Measurements from ENCODE around the gene PADI4. TPM values are rescaled to one million over a fixed set of nuclear protein-coding genes. Genes with fewer than 3 reads are reported as not detected.

Gene PADI4
- total and polyA plus RNA-seq, 2 of the 8 experiments (the other 6 are each of a cell fraction or from before 2014, with no cell fraction given) = 0.29 TPM; not detected in 1

- no peak for TF ChIP-seq CHD7 (IDR thresholded peaks at IDR 0.05; ENCODE audit: insufficient replicate concordance, low read length)
- TF ChIP-seq RXRA (IDR thresholded peaks at IDR 0.05; ENCODE audit: insufficient read depth, low read depth, low read length) = no peak
- no peak for TF ChIP-seq SRF (IDR thresholded peaks at IDR 0.05; ENCODE audit: low read depth, low read length)
- no peak for TF ChIP-seq POLR2AphosphoS5 (IDR thresholded peaks at IDR 0.05; ENCODE audit: low read depth, low read length)
- TF ChIP-seq SAP30 (IDR thresholded peaks at IDR 0.05; ENCODE audit: insufficient read depth, insufficient replicate concordance, low read length) = no peak
- no peak for TF ChIP-seq EP300 (IDR thresholded peaks at IDR 0.05; ENCODE audit: borderline replicate concordance in 1 of 2, low read depth in 2 of 2, low read length in 2 of 2)
- TF ChIP-seq YY1 (IDR thresholded peaks at IDR 0.05; ENCODE audit: low read depth, low read length) = no peak
- no peak for TF ChIP-seq CTBP2 (IDR thresholded peaks at IDR 0.05; ENCODE audit: borderline replicate concordance, insufficient read depth, insufficient read length, low read length)
- no peak for TF ChIP-seq EGR1 (IDR thresholded peaks at IDR 0.05; ENCODE audit: borderline replicate concordance, low read depth, low read length)
Observed at GRCh38 chr1:17361687-17362086, 53.7 kb downstream of the PADI4 start (continued).

Measured in H1 (cell line).